Renal cortex interstitium (tissue), 11 donors: ENCODE data around the gene PTCRA. TPM values are rescaled to one million over a fixed set of nuclear protein-coding genes. Genes with fewer than 3 reads are reported as not detected.
"Not testable (repeated sequence)": the region's sequence is repeated elsewhere in the genome, so short reads cannot be mapped to it uniquely, and the experiment has no call there.

Source experiments
- DNase-seq, 11 donors: peaks; one replicate each; pipeline ENCODE4 v3.0.0-alpha.2; 2013; ENCODE audit warnings: low read depth in 9 of 11, low spot score in 4 of 11; ENCODE audit errors: extremely low read depth in 1 of 11
- polyA plus RNA-seq, 3 donors: library from polyadenylated mRNA; unstranded; fragments of 120-200 nt; gene quantifications; one replicate each; pipeline ENCODE4 v1.2.1, GENCODE V29; 2013; ENCODE audit not compliant: insufficient read length in 3 of 3

The PTCRA gene
- polyA plus RNA-seq, 3 donors, result 0.25 to 0.40 TPM; not detected in 1

GRCh38 chr6:42937548-42938427 is 21.9 kb downstream of the PTCRA start:
- DNase-seq, result no peak

- DNase-seq, result no peak
Observed at GRCh38 chr6:42938428-42938796, 22.6 kb downstream of the PTCRA start.

GRCh38 chr6:42938987-42939809 is 23.3 kb downstream of the PTCRA start:
- DNase-seq, result no peak

- DNase-seq, result no peak
Observed at GRCh38 chr6:42939810-42940167, 23.9 kb downstream of the PTCRA start.

- no peak for DNase-seq
Observed at GRCh38 chr6:42940493-42941045, 24.7 kb downstream of the PTCRA start.

- not testable (repeated sequence) for DNase-seq
Observed at GRCh38 chr6:42941356-42941755, 25.5 kb downstream of the PTCRA start.

- no peak for DNase-seq
Observed at GRCh38 chr6:42942444-42942843, 26.6 kb downstream of the PTCRA start.

- no peak for DNase-seq
Observed at GRCh38 chr6:42947950-42948349, 32.1 kb downstream of the PTCRA start.

- no peak for DNase-seq
Observed at GRCh38 chr6:42952389-42952788, 36.5 kb downstream of the PTCRA start.

GRCh38 chr6:42954405-42954804 is 38.6 kb downstream of the PTCRA start:
- DNase-seq, result not testable (repeated sequence)

- no peak for DNase-seq
Observed at GRCh38 chr6:42958125-42958524, 42.3 kb downstream of the PTCRA start.

- no peak for DNase-seq
Observed at GRCh38 chr6:42959917-42960242, 44.0 kb downstream of the PTCRA start.

GRCh38 chr6:42960243-42961019 is 44.6 kb downstream of the PTCRA start, which contains the start of gene GNMT:
Gene GNMT, plus strand, starts transcription at chr6:42960754. Its CDS starts 14 bp downstream, at chr6:42960768.
- DNase-seq, result peak in 4 of 11 donors; percentile 18 to 48 (median 48)

GRCh38 chr6:42961020-42961470 is 45.2 kb downstream of the PTCRA start:
- no peak for DNase-seq

GRCh38 chr6:42962096-42962495 is 46.2 kb downstream of the PTCRA start:
- DNase-seq, result no peak

GRCh38 chr6:42962502-42963178 is 46.8 kb downstream of the PTCRA start:
- DNase-seq, result no peak

GRCh38 chr6:42963179-42963854 is 47.5 kb downstream of the PTCRA start:
- no peak for DNase-seq
